Small intestine (tissue), 7 donors: ENCODE results near the gene GNB5. TPM values are rescaled to one million over a fixed set of nuclear protein-coding genes. Genes with fewer than 3 reads are reported as not detected.
"Not testable (repeated sequence)": the region's sequence is repeated elsewhere in the genome, so short reads cannot be mapped to it uniquely, and the experiment has no call there.

Source experiments
- DNase-seq, 2 donors: peaks; one replicate each; pipeline versions ENCODE4 v3.0.0 to v3.0.0-alpha.2; 2013
- FAIRE-seq: peaks from 2 replicates; lab custom pipeline; 2012; peaks lifted over from hg19 to GRCh38; lab: Jason Lieb, UNC
- H3K27ac ChIP-seq, 3 donors: one replicate each; pipeline ENCODE4 v1.5.1; 2013; ENCODE audit warnings: low read length in 2 of 3, mild to moderate bottlenecking in 2 of 3, control low read depth in 1 of 3, inconsistent platforms in 1 of 3, low read depth in 1 of 3, moderate library complexity in 1 of 3
- H3K27me3 ChIP-seq, 3 donors: one replicate each; pipeline ENCODE4 v1.6.1; 2013; ENCODE audit warnings: low read length in 3 of 3, inconsistent platforms in 1 of 3; ENCODE audit not compliant: control insufficient read depth in 3 of 3, insufficient read depth in 3 of 3
- H3K36me3 ChIP-seq, 3 donors: one replicate each; pipeline ENCODE4 v1.6.1; 2013; ENCODE audit warnings: low read length in 3 of 3, inconsistent platforms in 1 of 3, low read depth in 1 of 3, mild to moderate bottlenecking in 1 of 3, moderate library complexity in 1 of 3; ENCODE audit not compliant: control insufficient read depth in 3 of 3, insufficient read depth in 2 of 3
- H3K4me1 ChIP-seq, 3 donors: one replicate each; pipeline ENCODE4 v1.6.1; 2013; ENCODE audit warnings: low read length in 2 of 3, inconsistent platforms in 1 of 3, low read depth in 1 of 3, mild to moderate bottlenecking in 1 of 3, moderate library complexity in 1 of 3; ENCODE audit not compliant: control insufficient read depth in 3 of 3, insufficient read depth in 2 of 3
- H3K4me3 ChIP-seq, 3 donors: one replicate each; pipeline ENCODE4 v1.5.1; 2013; ENCODE audit warnings: low read length in 3 of 3, control low read depth in 1 of 3, inconsistent platforms in 1 of 3, low read depth in 1 of 3, mild to moderate bottlenecking in 1 of 3, moderate library complexity in 1 of 3
- H3K9me3 ChIP-seq, 2 donors: one replicate each; pipeline ENCODE4 v1.6.1; 2013; ENCODE audit warnings: low read depth in 1 of 2, low read length in 1 of 2; ENCODE audit not compliant: control insufficient read depth in 2 of 2, insufficient read depth in 1 of 2
- WGBS, 3 donors: extraction: QIAGEN DNeasy Blood & Tissue Kit; methylation state at CpG; one replicate each; pipeline ENCODE4 v1.1.7; 2013; 5-methylcytosine and 5-hydroxymethylcytosine counted together
- polyA plus RNA-seq, 4 donors: library from polyadenylated mRNA; stranded (reverse) in 3 of 4; unstranded in 1 of 4; fragments of 200-250 nt in 3 of 4; fragments of 120-200 nt in 1 of 4; gene quantifications; one replicate each; pipeline versions ENCODE4 v1.2.1 to v1.2.3, GENCODE V29; 2013
- donor health status: healthy with polysubstance abuse.
- donor health status: control.
- donor health status: control.
- donor health status: Bipolar disorder and iron deficiency.
- donor health status: healthy.

Gene GNB5
- polyA plus RNA-seq, 4 donors = 1.3 to 10.0 (median 2.9) TPM

- DNase-seq = no peak
- Histone ChIP-seq H3K4me3 (no peak overlapping the region), H3K27ac (no peak overlapping the region), H3K27me3 (no peaks in the 10 kb centered on the region), H3K36me3 (no peaks in the 10 kb centered on the region), H3K9me3 (no peaks in the 10 kb centered on the region), H3K4me1 (peaks cover 0 to 8% (median 3%) of the 10 kb centered on the region in 3 donors)
- WGBS, 3 donors = 96 to 98% (median 96%) methylated on average over 15 of the region's 15 CpGs
- FAIRE-seq = no peak
Measured at GRCh38 chr15:52099651-52100272, 91.4 kb downstream of the GNB5 start.

GRCh38 chr15:52098323-52098722 is 92.9 kb downstream of the GNB5 start:
- FAIRE-seq (no peak), DNase-seq (peak; percentile 73 to 84)
- H3K36me3 ChIP-seq = no peaks in the 10 kb centered on the region
- H3K27ac ChIP-seq = no peak overlapping the region
- 18 to 55% (median 19%) methylated on average over 2 of the region's 2 CpGs for WGBS, 3 donors
- H3K27me3 ChIP-seq = no peaks in the 10 kb centered on the region
- H3K9me3 ChIP-seq = no peaks in the 10 kb centered on the region
- H3K4me1 ChIP-seq = peaks cover 0 to 10% (median 3%) of the 10 kb centered on the region in 3 donors
- H3K4me3 ChIP-seq = no peak overlapping the region

GRCh38 chr15:52097180-52097579 is 94.0 kb downstream of the GNB5 start:
- no peak overlapping the region for H3K27ac ChIP-seq
- no peaks in the 10 kb centered on the region for H3K9me3 ChIP-seq
- H3K36me3 ChIP-seq = no peaks in the 10 kb centered on the region
- no peaks in the 10 kb centered on the region for H3K27me3 ChIP-seq
- no peak for FAIRE-seq
- H3K4me1 ChIP-seq = peaks cover 0 to 10% (median 3%) of the 10 kb centered on the region in 3 donors
- DNase-seq = no peak
- no peak overlapping the region for H3K4me3 ChIP-seq

- FAIRE-seq = not testable (repeated sequence)
Measured at GRCh38 chr15:52096536-52096935, 94.7 kb downstream of the GNB5 start.

GRCh38 chr15:52095597-52096262 is 95.5 kb downstream of the GNB5 start:
- Histone ChIP-seq H3K36me3 (no peaks in the 10 kb centered on the region), H3K27me3 (no peaks in the 10 kb centered on the region), H3K4me1 (peaks cover 0 to 10% (median 3%) of the 10 kb centered on the region in 3 donors), H3K27ac (no peak overlapping the region), H3K9me3 (no peaks in the 10 kb centered on the region), H3K4me3 (no peak overlapping the region)
- DNase-seq (peak; percentile 38 to 51), FAIRE-seq (no peak)
- 21 to 48% (median 37%) methylated on average over 4 of the region's 4 CpGs for WGBS, 3 donors

More at GRCh38 chr15:52096536-52096935, 94.7 kb downstream of the GNB5 start:
- H3K27me3 ChIP-seq, H3K4me1 ChIP-seq, DNase-seq, H3K27ac ChIP-seq, H3K4me3 ChIP-seq, H3K9me3 ChIP-seq, H3K36me3 ChIP-seq: not testable (repeated sequence)
- 65 to 86% (median 77%) methylated on average over 9 of the region's 9 CpGs for WGBS, 3 donors

GRCh38 chr15:52094811-52095584 is 96.2 kb downstream of the GNB5 start:
- no peak overlapping the region for H3K27ac ChIP-seq
- FAIRE-seq (no peak), DNase-seq (no peak)

GRCh38 chr15:52093539-52094510 is 97.4 kb downstream of the GNB5 start:
- no peaks in the 10 kb centered on the region for H3K9me3 ChIP-seq
- no peaks in the 10 kb centered on the region for H3K27me3 ChIP-seq
- no peaks in the 10 kb centered on the region for H3K36me3 ChIP-seq
- H3K4me1 ChIP-seq = peaks cover 0 to 10% (median 3%) of the 10 kb centered on the region in 3 donors
- no peak overlapping the region for H3K4me3 ChIP-seq
- no peak for FAIRE-seq
- 65 to 88% (median 82%) methylated on average over 12 of the region's 12 CpGs for WGBS, 3 donors
- no peak overlapping the region for H3K27ac ChIP-seq
- no peak for DNase-seq

More at GRCh38 chr15:52094811-52095584, 96.2 kb downstream of the GNB5 start:
- H3K9me3 ChIP-seq = no peaks in the 10 kb centered on the region
- 82 to 88% (median 87%) methylated on average over 12 of the region's 12 CpGs for WGBS, 3 donors
- H3K4me3 ChIP-seq = no peak overlapping the region
- peaks cover 0 to 10% (median 3%) of the 10 kb centered on the region in 3 donors for H3K4me1 ChIP-seq
- H3K27me3 ChIP-seq = no peaks in the 10 kb centered on the region
- H3K36me3 ChIP-seq = no peaks in the 10 kb centered on the region
